Osteocyte (in vitro differentiated cells): ENCODE measurements around the gene USP46. TPM values are rescaled to one million over a fixed set of nuclear protein-coding genes. Genes with fewer than 3 reads are reported as not detected.

Source experiments
- DNase-seq: peaks from one replicate; pipeline ENCODE4 v3.0.0; 2021; ENCODE audit warnings: mixed read lengths; ENCODE audit not compliant: unreplicated experiment; ENCODE audit errors: extremely low spot score
- H3K27ac Mint-ChIP-seq: one replicate; pipeline ENCODE4 v1.8.0; 2021; ENCODE audit warnings: mild to moderate bottlenecking, mixed read lengths; ENCODE audit not compliant: unreplicated experiment
- H3K27me3 Mint-ChIP-seq: one replicate; pipeline ENCODE4 v1.8.0; 2021; ENCODE audit warnings: mixed read lengths; ENCODE audit not compliant: unreplicated experiment
- H3K36me3 Mint-ChIP-seq: one replicate; pipeline ENCODE4 v1.8.0; 2021; ENCODE audit warnings: mixed read lengths; ENCODE audit not compliant: unreplicated experiment
- H3K4me1 Mint-ChIP-seq: one replicate; pipeline ENCODE4 v1.8.0; 2021; ENCODE audit warnings: mixed read lengths; ENCODE audit not compliant: unreplicated experiment
- H3K4me3 Mint-ChIP-seq: one replicate; pipeline ENCODE4 v1.8.0; 2021; ENCODE audit warnings: mild to moderate bottlenecking, moderate library complexity, mixed read lengths; ENCODE audit not compliant: unreplicated experiment
- H3K9me3 Mint-ChIP-seq: one replicate; pipeline ENCODE4 v1.8.0; 2021; ENCODE audit warnings: mixed read lengths; ENCODE audit not compliant: unreplicated experiment
- total RNA-seq: library from RNA; stranded (reverse); gene quantifications from 2 replicates; pipeline ENCODE4 v1.2.1, GENCODE V29; 2021
- TF ChIP-seq, protein P1 (sequence below): fragments of 200-600 bp; sonication (generic); IDR thresholded peaks from 2 replicates; pipeline ENCODE4 v1.5.0; 2021; ENCODE audit warnings: antibody characterized with exemption, mild to moderate bottlenecking, moderate library complexity

Gene USP46
- total RNA-seq, 1 donor from 2014 or later = 18.8 TPM

- Mint-ChIP-seq H3K9me3 (no peaks in the 10 kb centered on the region), H3K4me3 (no peak overlapping the region), H3K27me3 (no peaks in the 10 kb centered on the region), H3K27ac (no peak overlapping the region), H3K4me1 (peaks cover 3% of the 10 kb centered on the region), H3K36me3 (peaks cover 19% of the 10 kb centered on the region)
- TF ChIP-seq, protein P1, sequence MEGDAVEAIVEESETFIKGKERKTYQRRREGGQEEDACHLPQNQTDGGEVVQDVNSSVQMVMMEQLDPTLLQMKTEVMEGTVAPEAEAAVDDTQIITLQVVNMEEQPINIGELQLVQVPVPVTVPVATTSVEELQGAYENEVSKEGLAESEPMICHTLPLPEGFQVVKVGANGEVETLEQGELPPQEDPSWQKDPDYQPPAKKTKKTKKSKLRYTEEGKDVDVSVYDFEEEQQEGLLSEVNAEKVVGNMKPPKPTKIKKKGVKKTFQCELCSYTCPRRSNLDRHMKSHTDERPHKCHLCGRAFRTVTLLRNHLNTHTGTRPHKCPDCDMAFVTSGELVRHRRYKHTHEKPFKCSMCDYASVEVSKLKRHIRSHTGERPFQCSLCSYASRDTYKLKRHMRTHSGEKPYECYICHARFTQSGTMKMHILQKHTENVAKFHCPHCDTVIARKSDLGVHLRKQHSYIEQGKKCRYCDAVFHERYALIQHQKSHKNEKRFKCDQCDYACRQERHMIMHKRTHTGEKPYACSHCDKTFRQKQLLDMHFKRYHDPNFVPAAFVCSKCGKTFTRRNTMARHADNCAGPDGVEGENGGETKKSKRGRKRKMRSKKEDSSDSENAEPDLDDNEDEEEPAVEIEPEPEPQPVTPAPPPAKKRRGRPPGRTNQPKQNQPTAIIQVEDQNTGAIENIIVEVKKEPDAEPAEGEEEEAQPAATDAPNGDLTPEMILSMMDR = no peak
- no peak for DNase-seq
These were observed 31.2 kb downstream of the USP46 start for GRCh38 chr4:52627876-52628275.

GRCh38 chr4:52625216-52625615, 33.9 kb downstream of the USP46 start:
- H3K4me3 Mint-ChIP-seq = no peak overlapping the region
- H3K27ac Mint-ChIP-seq = no peak overlapping the region
- H3K36me3 Mint-ChIP-seq = peaks cover 30% of the 10 kb centered on the region
- no peaks in the 10 kb centered on the region for H3K27me3 Mint-ChIP-seq
- peaks cover 3% of the 10 kb centered on the region for H3K4me1 Mint-ChIP-seq
- TF ChIP-seq, protein P1 = no peak
- DNase-seq = no peak
- H3K9me3 Mint-ChIP-seq = no peaks in the 10 kb centered on the region

GRCh38 chr4:52622564-52622963, 36.5 kb downstream of the USP46 start:
- Mint-ChIP-seq H3K27ac (no peak overlapping the region), H3K4me3 (no peak overlapping the region), H3K9me3 (no peaks in the 10 kb centered on the region), H3K4me1 (peaks cover 9% of the 10 kb centered on the region), H3K27me3 (no peaks in the 10 kb centered on the region), H3K36me3 (peaks cover 27% of the 10 kb centered on the region)
- no peak for DNase-seq
- TF ChIP-seq, protein P1 = no peak

DNA sequence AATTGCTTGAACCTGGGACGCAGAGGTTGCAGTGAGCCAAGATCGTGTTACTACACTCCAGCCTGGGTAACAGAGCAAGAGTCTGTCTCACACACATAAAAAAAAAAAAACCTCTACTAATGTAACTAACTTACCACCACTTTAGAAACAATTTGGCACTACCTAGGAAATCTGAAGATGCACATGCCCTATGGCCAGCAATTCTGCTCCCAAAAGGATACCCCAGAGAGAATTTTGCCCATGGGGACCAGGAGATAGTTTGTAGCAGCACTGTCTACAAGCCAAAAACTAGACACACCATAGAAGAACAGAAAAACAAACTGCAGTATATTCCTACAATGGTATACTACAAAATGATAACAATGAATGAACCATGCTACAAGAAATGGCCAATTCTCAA, 37.5 kb downstream of the USP46 start:
- no peak for DNase-seq
- H3K4me3 Mint-ChIP-seq = no peak overlapping the region
- H3K27ac Mint-ChIP-seq = no peak overlapping the region
- H3K27me3 Mint-ChIP-seq = no peaks in the 10 kb centered on the region
- H3K4me1 Mint-ChIP-seq = peaks cover 16% of the 10 kb centered on the region
- H3K36me3 Mint-ChIP-seq = peaks cover 25% of the 10 kb centered on the region
- H3K9me3 Mint-ChIP-seq = no peaks in the 10 kb centered on the region
- TF ChIP-seq, protein P1 = no peak

DNA sequence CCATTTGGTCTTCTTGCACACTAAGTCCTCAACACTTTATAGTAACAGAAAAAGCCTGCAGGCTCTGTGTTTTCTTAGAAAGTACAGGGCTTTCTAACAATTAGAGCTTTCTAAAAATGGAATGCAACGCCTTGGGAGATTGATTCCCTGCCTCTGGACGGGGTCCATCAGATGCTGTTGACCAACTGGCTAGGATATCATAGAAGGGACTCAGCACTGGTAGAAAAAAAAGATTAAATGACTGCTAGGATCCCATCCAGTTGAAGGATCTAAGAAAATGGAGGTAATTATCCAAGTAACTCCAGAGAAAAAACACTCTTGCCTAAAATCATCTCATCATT, 39.5 kb downstream of the USP46 start:
- no peak overlapping the region for H3K27ac Mint-ChIP-seq
- no peak for DNase-seq
- TF ChIP-seq, protein P1 = no peak

More for the DNA sequence above, 39.5 kb downstream of the USP46 start:
- H3K9me3 Mint-ChIP-seq = no peaks in the 10 kb centered on the region
- H3K27me3 Mint-ChIP-seq = no peaks in the 10 kb centered on the region
- no peak overlapping the region for H3K4me3 Mint-ChIP-seq
- peaks cover 21% of the 10 kb centered on the region for H3K36me3 Mint-ChIP-seq
- peaks cover 12% of the 10 kb centered on the region for H3K4me1 Mint-ChIP-seq
